Stimulated activated CD8-positive, alpha-beta memory T cell treated with anti-CD3 and anti-CD28 coated beads, Interleukin-15, amount 100 ng/mL, for 1 hour (primary cell): Measurements from ENCODE around the gene POLQ.
A peak's percentile ranks its signal among the peaks of the same experiment; 100 is the strongest.
"Not testable (repeated sequence)": the region's sequence is repeated elsewhere in the genome, so short reads cannot be mapped to it uniquely, and the experiment has no call there.

Experiments
- DNase-seq: peaks from one replicate; pipeline ENCODE4 v3.0.0-alpha.2; 2020; ENCODE audit warnings: low read depth

The POLQ gene

DNA sequence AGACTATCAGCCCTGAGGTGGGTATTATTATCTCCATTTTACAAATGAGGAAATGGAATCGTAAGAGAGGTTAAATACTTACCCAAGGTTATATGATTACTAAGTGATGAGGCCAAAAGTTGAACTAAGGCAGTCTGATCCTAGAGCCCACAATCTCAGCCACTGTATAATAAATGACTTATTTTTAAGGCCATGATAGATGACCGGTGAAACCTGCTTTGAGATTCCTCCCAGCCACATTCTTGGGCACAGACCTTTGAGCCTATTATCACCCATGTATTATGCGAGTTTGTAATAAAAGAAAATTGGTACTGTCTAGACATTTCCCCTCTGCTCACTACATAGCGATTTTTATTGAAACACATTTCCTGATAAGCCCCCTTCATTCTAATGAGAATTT is 37.4 kb downstream of the POLQ start:
- no peak for DNase-seq

DNA sequence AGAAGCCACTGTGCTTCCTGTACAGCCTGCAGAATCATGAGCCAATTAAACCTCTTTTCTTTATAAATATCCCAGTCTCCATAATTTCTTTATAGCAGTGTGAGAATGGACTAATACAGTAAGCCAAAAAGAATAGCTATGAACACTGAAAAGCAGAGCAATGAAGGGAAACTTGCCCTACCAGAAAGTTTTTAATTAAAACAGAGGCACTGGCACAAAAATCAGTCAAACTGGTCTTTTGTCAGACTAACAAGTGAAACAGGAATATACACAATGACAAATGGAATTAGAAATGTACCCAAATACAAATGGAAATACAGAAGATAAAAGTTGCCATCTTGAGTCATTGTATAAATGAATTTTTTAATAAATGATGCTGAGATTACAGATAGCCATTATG is 40.5 kb downstream of the POLQ start:
- no peak for DNase-seq

DNA sequence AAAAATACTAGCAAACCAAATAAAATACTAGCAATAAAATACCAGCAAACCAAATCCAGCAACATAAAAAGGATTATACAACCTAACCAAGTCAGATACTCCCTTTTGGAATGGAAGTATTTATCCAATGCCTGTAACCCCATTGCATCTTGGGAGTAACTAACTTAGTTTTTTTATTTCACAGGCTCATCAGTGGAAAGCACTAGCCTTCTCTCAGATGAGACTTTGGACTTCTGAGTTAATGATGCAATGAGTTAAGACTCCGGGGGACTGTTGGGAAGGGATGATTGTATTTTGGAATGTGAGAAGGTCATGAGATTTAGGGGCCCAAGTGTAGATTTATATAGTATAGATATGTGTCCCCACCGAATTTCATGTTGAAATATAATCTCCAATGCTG is 41.2 kb downstream of the POLQ start:
- DNase-seq: no peak

DNA sequence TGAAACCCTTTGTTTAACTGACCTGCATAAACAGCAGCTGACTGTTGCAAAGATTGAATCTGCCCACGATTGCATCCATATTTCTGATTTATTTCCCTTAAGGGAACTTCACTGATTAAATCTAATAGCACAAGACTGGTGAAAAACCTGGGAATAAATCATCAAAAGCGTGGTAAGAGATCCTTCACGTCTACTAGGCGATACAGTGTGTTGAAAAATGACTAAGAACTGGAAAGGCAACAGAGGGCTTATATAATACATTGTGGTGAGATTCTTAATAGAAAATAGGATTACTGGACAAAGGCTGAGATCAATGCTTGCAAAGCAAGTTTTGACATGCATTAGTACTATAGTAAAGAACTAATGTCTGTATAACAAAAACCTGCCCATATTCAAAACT is 49.0 kb downstream of the POLQ start:
- no peak for DNase-seq

DNA sequence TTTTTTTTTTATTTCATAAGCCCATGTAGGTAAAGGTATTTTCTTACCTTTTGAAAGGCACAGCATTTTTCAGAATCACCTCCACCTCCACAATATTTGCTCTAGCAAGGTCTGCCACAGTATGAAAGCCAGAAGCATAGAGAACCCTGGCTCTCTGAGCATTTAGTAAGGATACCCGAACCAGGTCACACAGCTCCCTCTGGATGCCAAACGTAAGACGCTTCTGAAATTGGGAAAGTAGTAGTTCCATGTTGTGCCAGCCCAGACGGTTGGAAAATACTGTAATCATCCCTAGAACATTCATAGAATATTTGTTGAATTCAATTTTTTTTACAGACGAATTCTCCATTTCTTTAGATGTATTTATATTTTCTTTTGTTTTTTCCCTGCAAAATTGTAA is 52.4 kb downstream of the POLQ start:
- no peak for DNase-seq

DNA sequence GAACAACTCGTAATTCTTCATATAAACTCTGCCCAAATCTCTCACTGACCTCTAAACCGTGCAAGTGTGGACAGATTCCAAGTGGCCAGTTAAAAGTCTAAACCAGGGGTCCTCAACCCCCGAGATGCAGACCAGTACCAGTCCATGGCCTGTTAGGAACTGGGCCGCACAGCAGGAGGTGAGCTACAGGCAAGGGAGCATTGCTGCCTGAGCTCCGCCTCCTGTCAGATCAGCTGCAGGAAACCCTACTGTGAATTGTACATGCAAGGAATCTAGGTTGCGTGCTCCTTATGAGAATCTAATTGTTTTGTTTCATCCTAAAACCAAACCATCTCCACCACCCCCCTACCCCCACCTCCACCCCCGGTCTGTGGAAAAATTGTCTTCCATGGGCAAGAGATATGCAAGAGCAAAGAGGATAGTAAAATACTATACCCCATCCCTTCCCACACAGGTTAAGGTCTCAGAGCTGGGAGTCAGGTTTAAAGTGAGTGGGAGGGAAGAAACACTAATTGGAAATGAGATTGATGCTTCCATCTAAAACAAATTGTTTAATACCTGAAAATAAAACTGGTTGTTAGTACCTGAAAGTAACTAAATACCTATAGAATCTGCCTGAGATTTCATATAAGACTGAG is 54.0 kb downstream of the POLQ start:
- DNase-seq: no peak

DNA sequence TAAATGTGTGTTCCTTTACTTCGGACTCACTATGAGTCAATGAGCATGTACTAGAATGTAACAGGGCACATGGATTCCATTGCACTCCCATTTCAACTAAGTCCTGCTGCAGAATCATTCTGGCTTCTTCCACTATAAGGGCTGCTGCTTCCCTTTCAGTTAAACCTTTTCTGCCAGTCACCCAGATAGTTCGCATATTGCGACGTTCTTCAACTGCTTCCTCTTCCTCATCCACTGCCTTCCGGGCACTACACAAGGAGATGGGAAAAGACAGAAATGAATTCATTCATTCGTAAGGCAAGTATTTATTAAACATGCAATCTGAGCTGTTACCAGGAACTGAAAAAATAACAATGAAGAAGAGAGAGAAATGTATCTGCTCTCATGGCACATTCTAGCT is 55.6 kb downstream of the POLQ start:
- no peak for DNase-seq

DNA sequence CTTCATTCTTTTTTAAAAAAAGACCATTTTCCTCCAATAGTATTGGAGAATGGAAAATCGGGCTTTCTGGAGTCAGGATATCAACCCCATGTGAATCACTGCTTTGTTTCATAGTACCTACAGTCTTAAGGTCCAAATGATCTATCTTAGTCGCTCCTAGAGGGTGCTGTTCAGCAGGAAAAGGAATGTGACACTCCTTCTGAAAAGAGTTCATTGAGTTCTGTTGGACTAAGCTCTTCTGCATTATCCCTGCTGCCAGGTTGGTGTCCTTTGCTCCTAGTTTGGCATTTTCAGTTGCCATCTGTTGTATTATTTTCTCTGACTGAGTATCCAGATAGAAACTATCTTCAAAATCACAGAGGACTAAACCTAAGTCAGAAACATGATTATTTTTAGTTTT is 57.2 kb downstream of the POLQ start:
- no peak for DNase-seq

DNA sequence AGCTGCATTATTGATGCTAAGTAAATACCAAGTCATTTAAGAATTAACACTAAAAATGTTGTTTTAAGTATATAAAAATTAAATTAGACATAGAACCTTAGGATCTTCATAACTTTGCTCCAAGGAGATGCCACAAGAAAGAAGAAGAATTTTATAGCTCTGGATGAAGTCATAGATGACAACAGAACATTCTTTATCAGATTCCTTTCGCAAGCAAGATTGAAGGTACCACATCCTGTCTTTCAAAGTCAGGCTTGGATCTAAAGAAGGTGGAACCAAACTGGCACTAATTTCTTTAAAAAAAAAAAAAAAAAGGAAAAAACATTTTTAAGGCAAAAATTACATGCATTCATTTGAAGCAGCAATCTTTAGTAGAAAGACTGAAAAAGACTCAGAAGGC is 62.5 kb downstream of the POLQ start:
- no peak for DNase-seq

DNA sequence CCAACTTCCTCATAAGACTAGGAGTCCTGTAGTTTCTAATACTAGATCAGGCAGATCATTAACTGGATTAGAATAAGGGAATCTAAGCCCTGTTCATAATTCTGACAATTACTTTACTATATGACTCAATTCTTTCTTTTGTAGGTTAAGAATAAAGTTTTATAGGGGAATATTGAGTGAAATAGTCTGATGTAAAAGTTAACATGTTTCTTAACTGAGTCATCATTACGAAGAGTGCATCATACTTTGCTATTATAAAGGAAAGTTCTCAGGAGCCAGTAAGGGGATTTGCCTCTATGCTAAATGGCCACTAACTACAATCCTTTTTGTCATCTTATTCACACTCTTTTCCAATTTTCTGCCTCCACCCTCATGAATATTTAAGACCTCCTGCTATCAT is 63.1 kb downstream of the POLQ start:
- DNase-seq: no peak

DNA sequence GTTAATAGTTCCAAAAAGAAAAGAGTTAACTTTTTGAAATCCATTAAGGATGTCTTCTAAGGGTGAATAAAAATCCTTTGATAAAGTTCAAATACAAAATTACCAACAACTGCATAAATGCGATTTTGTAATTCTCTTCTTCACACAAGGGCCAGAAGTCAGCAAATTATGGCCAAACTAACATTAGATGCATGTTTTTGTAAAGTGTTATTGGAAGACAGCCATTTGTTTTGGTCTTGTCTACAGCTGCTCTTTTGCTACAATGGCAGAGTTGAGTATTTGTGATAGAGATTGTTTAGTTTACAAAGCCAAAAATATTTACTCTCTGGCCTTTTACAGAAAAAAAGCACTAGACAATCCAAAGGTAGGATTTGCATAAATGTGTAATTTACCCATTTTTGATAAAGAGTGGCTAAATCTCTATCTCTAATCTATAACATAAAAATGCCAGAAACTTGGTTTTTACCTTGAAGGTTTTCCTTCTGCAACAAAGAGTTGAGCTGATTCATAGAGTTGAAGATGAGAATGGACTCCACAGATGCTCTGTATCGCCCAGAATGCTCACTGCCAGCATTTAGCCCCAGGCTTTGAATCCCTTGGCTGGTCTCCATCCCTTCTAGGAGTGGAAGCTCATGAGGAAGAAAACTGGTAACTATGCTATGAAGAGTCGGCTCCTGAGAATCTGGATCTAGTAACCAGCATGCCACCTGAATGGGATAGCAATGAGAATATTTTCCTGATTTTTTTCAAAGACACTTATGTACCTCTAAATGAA is 64.5 kb downstream of the POLQ start:
- DNase-seq: no peak

DNA sequence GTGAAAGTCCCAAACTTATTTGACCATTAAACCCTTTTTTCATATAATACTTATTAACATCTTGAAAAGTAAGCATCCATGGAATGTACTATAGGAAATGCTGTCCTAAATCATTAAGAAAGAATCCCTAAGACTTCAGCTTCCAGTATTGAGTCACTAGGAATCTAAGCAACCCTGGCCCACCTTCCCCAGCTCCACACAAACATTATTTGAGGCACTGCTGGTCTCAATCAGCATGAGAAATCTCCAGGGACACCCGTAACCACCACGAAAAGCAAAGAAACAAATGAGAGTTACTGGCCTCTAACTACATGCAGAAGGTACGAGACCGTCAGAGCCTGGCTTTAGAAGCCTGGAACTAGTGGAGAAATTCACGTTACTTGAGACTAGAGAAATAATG is 68.2 kb downstream of the POLQ start:
- DNase-seq: no peak

DNA sequence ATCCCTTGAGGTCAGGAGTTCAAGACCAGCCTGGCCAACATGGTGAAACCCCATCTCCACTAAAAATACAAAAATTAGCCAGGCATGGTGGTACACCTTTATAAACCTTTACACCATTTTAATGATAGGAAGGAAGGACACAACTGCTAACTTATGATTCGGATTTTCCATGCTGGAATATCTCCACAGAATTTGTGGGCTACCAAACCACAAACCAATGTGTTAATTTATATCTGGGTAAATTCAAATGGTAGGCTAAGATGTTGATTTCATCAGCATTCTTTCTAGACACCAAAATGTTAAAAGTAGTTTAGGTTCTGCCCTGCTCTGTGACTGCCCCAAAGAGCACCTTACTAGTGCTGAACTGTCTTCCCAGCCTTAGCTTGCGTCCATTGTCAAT is 72.8 kb downstream of the POLQ start:
- DNase-seq: no peak

DNA sequence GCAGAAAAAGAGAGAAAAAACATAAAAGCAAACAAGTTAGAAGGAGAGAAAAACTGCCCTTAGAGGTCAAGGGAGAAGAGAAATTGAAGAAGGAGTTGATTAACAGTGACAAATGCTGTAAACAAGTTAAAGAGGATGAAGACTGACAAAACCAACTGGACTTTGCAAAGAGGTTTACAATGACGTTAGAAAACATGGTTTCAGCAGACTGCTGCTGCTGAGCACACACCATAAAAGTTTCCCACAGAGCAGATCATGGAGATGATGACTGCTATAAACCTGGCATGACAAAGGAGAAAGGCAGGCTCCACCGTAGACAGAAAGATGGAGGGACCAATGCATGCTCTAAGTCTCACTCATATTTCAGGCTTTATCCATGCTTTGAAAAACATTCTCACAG is 78.7 kb downstream of the POLQ start:
- DNase-seq: no peak

DNA sequence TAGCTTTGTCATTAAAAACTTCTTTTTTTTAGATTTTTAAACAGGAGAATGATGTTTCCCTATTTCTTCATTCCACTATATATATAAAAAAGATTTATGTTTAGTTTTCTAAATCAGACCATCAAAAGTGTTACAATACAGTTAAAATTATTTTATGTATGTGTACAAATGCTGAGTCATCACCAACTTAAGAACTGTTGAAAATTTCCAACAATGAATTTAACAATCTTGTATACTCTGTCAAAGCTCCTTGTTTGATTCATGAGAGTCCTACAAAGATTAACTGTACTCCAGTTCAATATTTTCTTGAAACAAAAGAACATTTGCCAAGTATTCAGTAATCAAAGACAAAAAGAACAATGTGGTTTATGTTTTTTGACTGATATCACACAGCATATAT is 82.0 kb downstream of the POLQ start:
- DNase-seq: no peak

DNA sequence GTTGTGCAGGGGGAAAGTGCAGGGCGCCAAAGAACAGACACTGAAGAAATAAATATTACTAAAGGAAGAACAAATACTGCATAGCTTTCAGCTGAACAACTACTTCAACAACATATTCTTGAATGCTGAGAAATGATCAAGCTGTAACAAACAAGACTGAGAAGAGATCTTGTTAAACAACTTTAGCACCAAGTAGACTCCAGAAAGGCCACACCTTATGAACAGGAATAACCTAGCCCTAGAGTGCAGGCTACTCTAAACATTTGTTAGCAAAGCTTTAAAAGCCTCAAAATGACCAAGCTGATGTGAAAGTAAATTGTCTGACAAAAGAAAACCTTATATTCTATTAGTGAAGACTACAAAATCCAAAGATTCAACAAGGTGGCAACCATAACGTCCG is 83.2 kb downstream of the POLQ start:
- DNase-seq: no peak

DNA sequence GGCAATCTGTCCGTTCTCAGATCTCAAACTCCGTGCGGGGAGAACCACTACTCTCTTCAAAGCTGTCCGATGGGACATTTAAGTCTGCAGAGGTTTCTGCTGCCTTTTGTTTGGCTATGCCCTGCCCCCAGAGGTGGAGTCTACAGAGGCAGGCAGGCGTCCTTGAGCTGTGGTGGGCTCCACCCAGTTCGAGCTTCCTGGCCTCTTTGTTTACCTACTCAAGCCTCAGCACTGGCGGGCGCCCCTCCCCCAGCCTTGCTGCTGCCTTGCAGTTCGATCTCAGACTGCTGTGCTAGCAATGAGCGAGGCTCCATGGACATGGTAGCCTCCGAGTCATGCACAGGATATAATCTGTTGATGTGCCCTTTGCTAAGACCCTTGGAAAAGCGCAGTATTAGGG is 94.0 kb downstream of the POLQ start:
- not testable (repeated sequence) for DNase-seq

DNA sequence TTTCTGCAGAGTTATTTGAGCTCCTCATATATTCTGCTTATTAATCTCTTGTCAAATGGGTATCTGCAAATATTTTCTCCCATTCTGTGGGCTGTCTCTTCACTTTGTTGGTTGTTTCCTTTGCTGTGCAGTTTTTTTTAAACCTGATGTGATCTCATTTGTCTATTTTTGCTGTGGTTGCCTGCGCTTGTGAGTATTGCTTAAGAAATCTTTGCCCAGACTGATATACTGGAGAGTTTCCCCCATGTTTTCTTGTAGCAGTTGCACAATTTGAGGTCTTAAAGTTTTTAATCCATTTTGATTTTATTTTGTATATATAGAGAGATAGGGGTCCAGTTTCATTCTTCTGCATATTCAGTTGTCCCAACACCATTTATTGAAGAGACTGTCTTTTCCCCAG is 102.3 kb downstream of the POLQ start:
- DNase-seq: no peak

DNA sequence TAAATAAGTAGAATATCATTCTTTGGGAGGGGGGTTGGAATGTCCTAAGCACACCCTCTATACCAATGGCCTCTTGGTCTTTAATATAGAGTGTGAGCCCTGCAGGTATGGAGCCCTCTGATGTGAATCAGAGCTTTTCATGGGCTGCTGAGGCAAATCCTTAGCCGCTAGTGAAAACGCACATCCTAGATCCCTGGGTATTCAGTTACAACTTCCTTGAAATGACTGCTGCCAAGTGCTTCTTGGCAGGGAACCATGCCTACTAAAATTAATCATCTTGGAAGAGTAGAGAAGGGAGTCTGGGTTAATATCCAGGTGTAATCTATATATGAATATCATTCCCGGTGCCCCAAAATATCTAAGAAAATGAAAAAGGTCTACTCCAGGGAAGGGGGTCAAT is 109.1 kb downstream of the POLQ start:
- DNase-seq: no peak

DNA sequence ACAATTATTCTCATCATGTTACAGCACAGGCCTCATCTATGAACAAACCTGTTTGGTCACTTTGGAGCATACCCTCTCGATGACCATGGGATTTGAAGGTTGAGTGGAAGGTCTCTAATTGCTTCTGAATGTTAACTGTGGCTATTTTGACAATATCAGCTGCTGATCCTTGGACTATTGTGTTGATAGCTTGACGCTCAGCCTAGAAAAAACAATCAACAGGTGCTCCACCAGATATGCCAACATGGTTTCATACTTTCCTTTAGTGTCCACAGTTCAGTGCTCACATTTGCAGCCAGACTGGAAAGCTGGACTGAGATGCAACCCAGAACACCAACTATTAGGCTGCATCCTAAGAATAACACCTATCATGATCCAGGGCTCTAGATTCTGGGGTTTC is 109.7 kb downstream of the POLQ start:
- DNase-seq: no peak

DNA sequence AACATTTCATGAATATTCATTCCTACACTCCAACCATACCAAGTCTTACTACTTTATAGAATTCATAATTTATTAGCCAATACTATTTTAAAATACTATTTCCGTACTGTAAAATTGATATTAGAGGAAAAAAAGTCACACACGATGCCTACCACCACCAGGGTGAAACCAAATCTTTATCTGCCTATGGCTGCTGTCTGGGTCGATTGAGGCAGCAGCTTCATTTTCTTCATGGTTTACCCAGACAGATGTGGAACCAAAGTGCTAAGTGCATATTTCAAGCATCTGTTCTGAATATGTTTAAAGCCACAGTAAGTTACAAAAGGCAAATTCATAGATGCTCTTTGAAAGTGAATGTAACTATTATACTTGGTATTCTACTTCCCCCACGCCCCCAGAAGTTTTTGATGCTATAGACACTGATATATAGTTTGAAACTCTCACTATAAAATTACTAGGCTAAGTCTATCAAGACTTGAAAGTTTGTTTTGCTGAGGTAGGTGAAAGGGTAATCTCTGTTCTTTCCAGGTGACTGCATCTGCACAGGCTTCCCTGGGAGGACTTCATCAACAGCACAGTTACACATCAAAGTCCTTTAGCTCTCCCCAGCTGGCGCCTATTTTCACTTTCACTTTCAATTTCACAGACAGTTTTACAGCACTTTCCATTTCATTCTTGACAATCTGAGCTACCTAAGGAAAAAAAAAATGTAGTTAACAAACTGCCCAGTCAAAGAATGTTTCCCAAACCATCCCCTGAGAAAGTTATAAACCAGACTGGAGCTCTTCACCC is 113.9 kb downstream of the POLQ start:
- DNase-seq: peak; percentile 5

DNA sequence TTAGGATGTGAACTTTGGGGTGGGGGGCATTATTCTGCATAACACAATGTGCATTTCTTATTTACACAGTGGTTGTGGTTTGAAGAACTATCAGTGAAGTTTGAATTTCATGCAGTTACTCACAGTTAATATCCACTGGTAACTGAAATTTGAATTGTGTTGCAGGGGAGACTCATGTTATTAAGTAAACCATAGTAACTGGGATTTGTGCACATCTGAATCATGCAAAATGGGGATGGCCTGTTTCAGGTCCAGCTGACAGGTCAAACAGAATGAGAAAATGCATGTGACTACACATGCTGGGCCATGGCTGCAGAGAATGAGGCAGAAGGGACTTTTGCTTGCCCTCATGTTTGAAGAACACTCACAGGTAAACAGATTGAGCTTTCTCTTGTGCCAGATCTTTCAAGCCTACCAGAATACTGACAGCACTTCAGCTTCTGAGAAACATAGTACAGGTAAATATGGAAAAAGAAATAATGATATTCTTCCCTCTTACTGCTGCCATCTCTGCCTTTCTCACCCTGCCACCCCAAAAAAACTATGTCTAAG is 115.0 kb downstream of the POLQ start:
- DNase-seq: no peak

DNA sequence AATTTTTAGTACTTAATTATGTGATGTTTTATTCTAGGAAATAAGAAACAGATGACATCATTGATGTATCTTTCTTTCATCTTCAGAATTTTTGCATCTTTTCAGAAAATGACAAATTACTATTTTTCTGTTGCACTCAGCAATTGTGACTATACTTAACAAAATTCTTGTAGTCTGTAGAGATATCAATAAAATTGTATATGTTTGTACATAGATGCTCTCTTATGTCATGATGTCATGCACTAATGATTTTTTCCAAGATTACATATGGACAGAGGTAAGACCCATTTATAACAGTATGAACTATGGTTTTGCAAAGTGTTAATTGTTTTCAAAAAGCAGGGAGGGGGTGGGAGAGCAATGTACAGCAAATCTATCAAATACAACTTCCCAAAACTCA is 121.2 kb downstream of the POLQ start:
- no peak for DNase-seq
